NCI-H510A (cell line): Measurements from ENCODE around the gene LLGL1.

Experiments
- DNase-seq: peaks from one replicate; lab custom pipeline; 2025; lab: John Stamatoyannopoulos, UW

LLGL1 gene

DNA sequence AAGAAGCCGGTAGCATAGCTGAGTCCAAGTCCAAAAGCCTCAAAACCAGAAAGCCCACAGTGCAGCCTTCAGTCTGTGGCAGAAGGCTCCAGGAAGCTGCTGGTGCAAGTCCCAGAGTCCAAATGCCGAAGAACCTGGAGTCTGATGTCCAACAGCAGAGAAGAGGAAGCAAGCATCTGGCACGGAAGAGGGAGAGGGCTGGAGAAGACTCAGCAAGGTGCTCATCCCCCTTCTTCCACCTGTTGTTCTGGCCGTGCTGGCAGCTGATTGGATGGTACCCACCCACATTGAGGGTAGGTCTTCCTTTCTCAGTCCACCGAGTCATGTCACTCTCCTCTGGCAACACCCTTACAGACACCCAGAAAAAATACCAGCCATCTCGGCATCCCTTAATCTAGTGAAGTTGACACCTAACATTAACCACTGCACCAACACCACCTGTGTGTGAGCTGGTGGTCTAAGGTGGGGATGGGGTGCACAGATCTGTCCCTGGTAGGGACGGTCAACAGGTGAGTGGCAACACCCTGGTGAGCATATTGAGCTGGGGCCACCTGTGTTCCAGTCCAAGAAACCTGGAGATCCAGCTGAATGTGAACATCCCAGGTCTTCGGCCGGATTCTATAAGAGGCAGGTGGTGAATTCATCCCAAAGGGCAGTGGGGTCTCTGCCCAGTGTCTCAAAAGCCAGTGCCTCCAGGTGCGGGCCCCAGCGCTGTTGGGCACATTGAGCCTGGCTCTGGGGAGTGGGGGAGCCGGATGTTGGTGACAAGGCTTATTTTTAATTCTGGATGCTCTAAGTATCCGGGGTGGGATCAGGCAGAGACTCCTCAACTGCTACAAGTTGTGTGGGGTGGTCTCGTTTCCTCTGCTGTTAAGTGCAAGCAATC is 44.9 kb downstream of the LLGL1 start:
- no peak for DNase-seq

DNA sequence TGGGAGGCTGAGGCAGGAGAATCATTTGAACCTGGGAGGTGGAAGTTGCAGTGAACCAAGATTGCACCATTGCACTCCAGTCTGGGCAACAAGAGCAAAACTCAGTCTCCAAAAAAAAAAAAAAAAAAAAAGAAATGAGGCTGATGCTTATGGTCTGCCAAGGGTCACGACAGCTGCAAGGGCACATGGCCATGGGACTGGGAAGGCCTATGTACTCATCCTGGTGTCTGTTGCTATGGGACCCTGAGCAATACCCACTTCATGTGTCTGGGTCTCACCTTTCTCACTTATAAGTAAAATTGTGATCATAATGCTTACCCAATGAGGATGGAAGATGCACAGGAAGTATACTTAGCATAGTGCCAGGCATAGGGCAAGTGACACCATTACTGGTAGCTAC is 51.6 kb downstream of the LLGL1 start:
- no peak for DNase-seq

DNA sequence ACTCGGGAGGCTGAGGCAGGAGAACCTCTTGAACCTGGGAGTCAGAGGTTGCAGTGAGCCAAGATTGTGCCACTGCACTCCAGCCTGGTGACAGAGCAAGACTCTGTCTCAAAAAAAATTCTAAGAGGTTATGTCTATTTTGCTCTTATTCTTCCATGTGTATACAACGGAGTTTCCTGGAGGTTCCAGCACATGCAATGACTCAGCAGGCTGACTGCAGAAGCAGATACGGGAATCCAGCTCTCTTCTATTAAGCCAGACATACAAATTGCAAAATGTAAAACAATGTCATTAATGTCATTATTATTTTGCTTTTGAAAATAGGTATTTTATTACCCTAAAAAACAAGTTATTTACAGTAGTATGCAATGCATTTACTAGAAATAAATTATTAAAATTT is 53.4 kb downstream of the LLGL1 start:
- DNase-seq, result no peak

DNA sequence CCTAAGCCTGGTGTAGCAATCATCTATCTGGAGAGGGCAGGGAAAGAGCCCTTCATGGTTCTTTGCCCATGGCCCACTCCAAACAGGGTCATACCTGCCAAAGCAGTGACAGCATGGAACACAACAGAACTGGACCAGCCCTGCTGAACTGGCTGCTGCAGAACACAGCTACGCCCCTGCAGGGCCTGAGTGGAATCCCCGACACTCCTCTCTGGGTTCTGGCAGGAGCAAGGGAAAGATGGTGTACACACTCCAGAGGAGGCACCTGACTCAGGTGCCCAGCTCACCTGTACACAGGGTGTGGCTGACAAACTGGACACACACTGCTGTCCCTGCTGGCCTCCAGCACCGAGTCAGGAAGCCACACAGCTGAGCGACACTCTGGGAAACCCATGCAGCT is 54.8 kb downstream of the LLGL1 start:
- no peak for DNase-seq

DNA sequence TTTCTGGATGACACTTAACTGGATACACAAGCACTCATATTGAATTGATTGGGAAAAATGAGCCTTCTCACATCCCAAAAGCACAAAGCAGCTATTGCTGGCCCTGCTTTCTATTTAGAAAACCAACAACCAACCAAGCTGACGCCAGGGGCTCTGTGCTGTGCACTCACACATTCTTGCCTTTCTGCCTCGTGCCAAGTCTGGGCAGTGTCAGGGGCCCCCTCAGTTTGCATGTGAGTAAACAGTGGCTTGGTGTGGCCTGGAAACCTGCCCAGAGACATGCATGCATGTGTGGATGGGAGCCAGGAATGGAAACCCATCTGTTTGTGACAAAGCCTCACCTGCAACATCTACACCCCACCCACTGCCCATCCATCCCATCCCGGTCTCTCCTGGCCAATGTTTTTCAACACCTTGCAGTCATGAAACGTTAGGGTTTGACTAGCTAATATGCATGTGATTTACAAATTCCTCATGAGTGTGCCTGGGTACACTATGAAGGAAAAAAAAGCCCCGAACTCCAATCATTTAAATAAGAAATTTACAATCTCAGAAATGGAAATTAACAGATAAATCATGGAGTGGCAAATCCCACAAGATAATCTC is 55.4 kb downstream of the LLGL1 start:
- no peak for DNase-seq

DNA sequence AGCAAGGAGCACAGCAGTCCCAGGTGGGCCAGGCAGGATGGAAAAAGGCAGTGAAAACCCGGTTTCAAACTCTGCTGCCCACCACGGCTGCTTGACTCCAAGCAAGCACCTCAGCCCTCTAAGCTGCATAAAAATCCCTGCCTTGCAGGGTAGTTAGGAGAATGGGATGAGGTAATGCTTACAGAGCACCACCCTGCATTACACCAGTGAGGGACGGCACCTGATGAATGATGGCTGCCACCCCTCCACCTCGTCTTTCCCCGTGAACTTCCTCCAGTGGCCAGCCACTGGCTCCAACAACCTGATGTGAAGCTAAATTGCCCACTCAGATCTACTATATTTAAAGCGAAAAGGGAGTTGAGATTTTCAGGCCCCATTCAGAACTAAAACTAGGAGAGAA is 56.4 kb downstream of the LLGL1 start:
- no peak for DNase-seq

DNA sequence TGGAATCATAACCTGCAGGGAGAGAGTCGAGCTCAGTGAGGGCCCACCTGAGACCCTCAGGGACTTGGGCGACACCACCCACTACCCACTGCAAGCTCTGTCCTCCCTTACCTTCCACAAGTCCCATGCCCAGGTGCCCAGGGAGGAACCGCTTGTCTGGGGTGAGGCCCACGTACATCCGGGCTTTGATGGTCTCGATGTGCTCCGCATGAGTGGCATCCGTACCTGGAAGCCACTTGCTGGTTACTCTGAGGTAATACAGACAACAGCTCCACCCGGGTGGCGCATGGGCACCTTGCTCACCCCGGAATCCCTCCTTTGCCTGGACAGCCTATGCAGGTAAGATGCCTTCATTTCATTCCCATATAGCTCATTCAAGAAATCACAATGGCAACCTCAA is 59.9 kb downstream of the LLGL1 start:
- DNase-seq, result no peak

DNA sequence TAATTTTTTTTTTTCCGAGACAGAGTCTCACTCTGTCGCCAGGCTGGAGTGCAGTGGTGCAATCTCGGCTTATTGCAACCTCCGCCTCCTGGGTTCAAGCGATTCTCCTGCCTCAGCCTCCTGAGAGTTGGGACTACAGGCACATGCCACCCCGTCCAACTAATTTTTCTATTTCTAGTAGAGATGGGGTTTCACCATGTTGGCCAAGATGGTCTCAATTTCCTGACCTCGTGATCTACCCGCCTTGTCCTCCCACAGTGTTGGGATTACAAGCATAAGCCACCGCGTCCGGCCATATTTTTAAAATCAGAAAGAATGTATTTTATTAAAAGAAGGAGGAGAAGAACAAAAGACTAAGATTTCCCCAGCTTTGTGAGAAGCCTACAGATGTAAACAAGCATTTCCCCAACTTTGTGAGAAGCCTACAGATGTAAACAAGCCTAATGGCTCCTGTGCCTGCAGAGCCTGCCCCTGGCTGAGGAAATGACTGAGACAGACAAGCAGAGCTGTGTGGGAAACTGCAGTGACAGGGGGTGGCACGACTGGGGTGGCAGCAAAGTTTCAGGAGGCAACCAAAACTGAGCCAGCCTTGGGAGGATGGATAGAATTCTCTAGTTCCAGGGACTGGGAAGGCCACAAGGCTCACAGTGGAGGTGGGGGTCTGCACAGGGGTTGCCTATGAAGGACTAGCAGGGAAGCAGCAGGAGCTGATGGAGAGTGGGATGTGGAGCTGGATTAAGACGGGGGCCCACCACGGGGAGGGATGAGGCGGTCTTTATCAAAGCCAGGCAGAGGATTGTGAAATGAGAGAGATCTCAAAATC is 66.5 kb downstream of the LLGL1 start:
- no peak for DNase-seq
